Heart left ventricle (tissue), 16 donors: ENCODE measurements around the gene WARS2. TPM values are rescaled to one million over a fixed set of nuclear protein-coding genes. Genes with fewer than 3 reads are reported as not detected.

ENCODE experiments used
- ATAC-seq, 4 donors: fragments of 200-7000 bp; cut with Tn5 transposase; one replicate each; pipeline ENCODE4 v1.9.1; 2020 to 2022; ENCODE audit warnings: moderate library complexity in 4 of 4, mild to moderate bottlenecking in 3 of 4, moderate number of reproducible peaks in 1 of 4
- DNase-seq, 5 donors: peaks; one replicate each; pipeline ENCODE4 v3.0.0-alpha.2; 2020
- H3K27ac ChIP-seq, 12 donors: fragments of 200-600 bp; sonication (generic) in 4 of 12; one replicate each; pipeline versions ENCODE4 v1.5.0 to v1.8.0; 2016 to 2022; ENCODE audit warnings: mild to moderate bottlenecking in 2 of 12
- H3K27me3 ChIP-seq, 9 donors: fragments of 200-600 bp; sonication (generic) in 2 of 9; one replicate each; pipeline versions ENCODE4 v1.5.1 to v1.8.0; 2016 to 2022; ENCODE audit warnings: mild to moderate bottlenecking in 3 of 9
- H3K36me3 ChIP-seq, 9 donors: fragments of 200-600 bp; sonication (generic) in 2 of 9; one replicate each; pipeline versions ENCODE4 v1.5.0 to v1.8.0; 2018 to 2022; ENCODE audit warnings: mild to moderate bottlenecking in 2 of 9
- H3K4me1 ChIP-seq, 12 donors: fragments of 200-600 bp; sonication (generic) in 4 of 12; one replicate each; pipeline versions ENCODE4 v1.5.0 to v1.8.0; 2016 to 2022; ENCODE audit warnings: mild to moderate bottlenecking in 3 of 12
- H3K4me3 ChIP-seq, 12 donors: fragments of 200-600 bp; sonication (generic) in 4 of 12; one replicate each; pipeline versions ENCODE4 v1.5.0 to v1.8.0; 2017 to 2022; ENCODE audit warnings: mild to moderate bottlenecking in 9 of 12, moderate library complexity in 4 of 12
- H3K9me3 ChIP-seq, 12 donors: fragments of 200-600 bp; sonication (generic) in 4 of 12; one replicate each; pipeline versions ENCODE4 v1.5.0 to v1.8.0; 2016 to 2022; ENCODE audit warnings: mild to moderate bottlenecking in 1 of 12
- POLR2A ChIP-seq, 2 donors: fragments of 450-650 bp; IDR thresholded peaks; one replicate each; pipeline ENCODE4 v1.6.1; 2017; ENCODE audit warnings: antibody characterized with exemption in 2 of 2, mild to moderate bottlenecking in 2 of 2, moderate library complexity in 2 of 2
- WGBS, 4 donors: extraction: QIAGEN DNeasy Blood & Tissue Kit in 2 of 4; methylation state at CpG; one replicate each; pipeline versions ENCODE4 v1.1.5 to v1.1.7; 2013 to 2018; 5-methylcytosine and 5-hydroxymethylcytosine counted together
- intact Hi-C, 10 donors: fragments of 100-400 bp; cut with DNase I; formaldehyde crosslinking; loops; one replicate each; pipeline versions ENCODE4 v1.11.1 to v1.14.2; 2022
- polyA plus RNA-seq, 2 donors: library from polyadenylated mRNA; stranded (reverse); fragments of 200-250 nt; gene quantifications; one replicate each; pipeline ENCODE4 v1.2.3, GENCODE V29; 2013
- total RNA-seq, 9 donors: library from RNA; depleted of rRNA in 2 of 9; stranded (reverse); fragments of >200 nt in 2 of 9; fragmentation: NEBNext Ultra II Directional in 3 of 9; extraction: Animal tissue kit (Norgen Biotek cat#: 25700) in 3 of 9; gene quantifications; one replicate each; pipeline versions ENCODE4 v1.1.0 to v1.2.4, GENCODE V29; 2016 to 2023
- TF ChIP-seq, protein P1 (sequence below), 12 donors: fragments of 200-600 bp; sonication (generic) in 4 of 12; IDR thresholded peaks; one replicate each; pipeline versions ENCODE4 v1.5.0 to v1.8.0; 2018 to 2022; ENCODE audit warnings: antibody characterized with exemption in 12 of 12, mild to moderate bottlenecking in 5 of 12
- donor health status: ischemic (EF 13 %, LVEDD 7.1; RV severe dilation, severe dysfunction).
- donor health status: healthy with polysubstance abuse.
- donor health status: DM: no; HTN: yes; CAD: no.
- donor health status: DM: no; HTN: no; CAD: no.
- donor health status: ischemic (EF 25% LVEDD 6.9; RV normal size, moderate dysfunction).
- donor health status: ischemic (EF 25% LVEDD 5.7; RV mildly dilated, moderate dysfunction).
- donor health status: healthy.
- donor health status: DM: yes; HTN: yes; CAD: no.
- donor health status: ischemic (EF 35%, LVEDD 5.7; RV mildly dilated, moderate dysfunction).
- donor health status: nonischemic (EF 11% LVEDD 7.7; RV severe dilation, severe dysfunction).
- donor health status: DM: yes; HTN: yes; CAD: no.
- donor health status: PGD.
- donor health status: ischemic (EF 29% LVEDD 5.4; RV normal size, mild dysfunction).
- donor health status: nonischemic (EF 23%, LVEDD 6.1; RV moderate dilation, normal function).

WARS2 gene
- total and polyA plus RNA-seq, 11 donors: 3.9 to 15.5 (median 11.9) TPM

DNA sequence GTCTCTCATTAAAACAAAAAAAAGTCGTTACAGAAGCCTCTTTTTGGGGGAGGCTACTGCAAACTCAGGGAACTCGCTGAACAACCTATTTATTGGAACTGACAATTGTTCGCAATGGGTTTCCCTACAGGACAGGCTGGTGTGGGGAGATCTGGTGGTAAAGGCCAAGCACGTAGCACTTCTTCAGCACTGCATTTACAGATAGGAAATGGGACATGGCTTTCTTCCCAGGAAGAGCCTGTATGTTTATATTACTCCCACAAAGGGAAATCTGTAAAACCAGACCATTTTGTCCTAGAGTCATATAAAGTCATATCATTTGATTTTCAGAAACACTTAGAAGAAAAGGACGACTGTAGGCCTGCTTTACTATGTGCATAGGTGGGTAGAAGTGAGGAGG lies 113.5 kb downstream of the WARS2 start:
- DNase-seq: no peak
- ATAC-seq: no peak
- no peak overlapping the region for H3K27ac ChIP-seq
- no peaks in the 10 kb centered on the region for H3K27me3 ChIP-seq
- no peaks in the 10 kb centered on the region for H3K9me3 ChIP-seq
- intact Hi-C loops: no loop called here
- TF ChIP-seq POLR2A (IDR thresholded peaks at IDR 0.05): no peak
- TF ChIP-seq, protein P1, sequence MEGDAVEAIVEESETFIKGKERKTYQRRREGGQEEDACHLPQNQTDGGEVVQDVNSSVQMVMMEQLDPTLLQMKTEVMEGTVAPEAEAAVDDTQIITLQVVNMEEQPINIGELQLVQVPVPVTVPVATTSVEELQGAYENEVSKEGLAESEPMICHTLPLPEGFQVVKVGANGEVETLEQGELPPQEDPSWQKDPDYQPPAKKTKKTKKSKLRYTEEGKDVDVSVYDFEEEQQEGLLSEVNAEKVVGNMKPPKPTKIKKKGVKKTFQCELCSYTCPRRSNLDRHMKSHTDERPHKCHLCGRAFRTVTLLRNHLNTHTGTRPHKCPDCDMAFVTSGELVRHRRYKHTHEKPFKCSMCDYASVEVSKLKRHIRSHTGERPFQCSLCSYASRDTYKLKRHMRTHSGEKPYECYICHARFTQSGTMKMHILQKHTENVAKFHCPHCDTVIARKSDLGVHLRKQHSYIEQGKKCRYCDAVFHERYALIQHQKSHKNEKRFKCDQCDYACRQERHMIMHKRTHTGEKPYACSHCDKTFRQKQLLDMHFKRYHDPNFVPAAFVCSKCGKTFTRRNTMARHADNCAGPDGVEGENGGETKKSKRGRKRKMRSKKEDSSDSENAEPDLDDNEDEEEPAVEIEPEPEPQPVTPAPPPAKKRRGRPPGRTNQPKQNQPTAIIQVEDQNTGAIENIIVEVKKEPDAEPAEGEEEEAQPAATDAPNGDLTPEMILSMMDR (IDR thresholded peaks at IDR 0.05): no peak
- H3K4me1 ChIP-seq: no peaks in the 10 kb centered on the region
- H3K4me3 ChIP-seq: no peak overlapping the region
- WGBS, 4 donors: 81 to 87% (median 84%) methylated on average over 5 of the region's 5 CpGs
- peaks cover 0 to 7% (median 3%) of the 10 kb centered on the region in 9 donors for H3K36me3 ChIP-seq

DNA sequence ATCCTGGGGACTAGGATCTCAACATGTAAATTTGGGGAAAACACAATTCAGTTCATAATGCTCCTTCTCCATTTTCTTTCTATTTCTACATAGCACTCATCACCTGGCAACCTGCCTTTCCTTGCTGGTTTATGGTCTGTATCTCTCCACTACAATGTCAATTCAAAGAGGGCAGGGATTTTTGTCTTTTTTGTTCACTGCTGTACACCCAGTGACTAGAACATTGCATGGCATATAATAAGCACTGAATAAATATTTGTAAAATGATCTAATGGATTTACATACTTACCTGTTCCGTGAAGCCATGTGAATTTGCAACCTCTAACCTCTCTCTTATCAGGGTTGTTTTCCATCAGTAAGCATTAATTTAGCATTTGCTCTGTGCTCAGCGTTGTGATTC lies 124.9 kb downstream of the WARS2 start:
- Histone ChIP-seq H3K4me3 (no peak overlapping the region), H3K9me3 (no peaks in the 10 kb centered on the region), H3K36me3 (no peaks in the 10 kb centered on the region), H3K27me3 (peaks cover 0 to 2% (median 0%) of the 10 kb centered on the region in 9 donors), H3K4me1 (no peaks in the 10 kb centered on the region), H3K27ac (no peak overlapping the region)
- no peak for TF ChIP-seq POLR2A (IDR thresholded peaks at IDR 0.05)
- TF ChIP-seq, protein P1 (IDR thresholded peaks at IDR 0.05): no peak
- ATAC-seq: no peak
- DNase-seq: no peak
- intact Hi-C loops: loop anchor here in 1 of 10 donors (10.0 kb wide), 1 partner anchor 861 kb away; no protein-coding TSS in a partner anchor
- WGBS, 4 donors: 94 to 98% (median 96%) methylated on average over 2 of the region's 2 CpGs

DNA sequence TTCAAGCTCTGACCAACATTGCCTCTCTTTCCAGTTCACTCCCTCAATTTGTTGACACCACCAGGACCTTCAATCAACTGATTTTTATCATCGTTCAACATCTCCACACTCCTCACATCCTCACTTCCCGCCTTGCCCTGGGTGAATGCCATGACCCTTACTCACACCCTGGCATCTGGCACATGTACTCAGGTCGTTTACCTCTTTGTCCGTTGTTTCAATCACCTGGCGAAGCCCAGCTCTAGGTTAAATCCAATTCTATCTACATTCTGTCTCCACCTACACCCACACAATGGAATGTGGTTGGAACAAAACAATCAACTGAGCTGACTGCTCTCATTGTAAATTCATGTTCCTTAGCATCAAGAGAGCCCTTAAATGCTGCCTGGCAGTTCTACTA lies 128.1 kb downstream of the WARS2 start:
- TF ChIP-seq, protein P1 (IDR thresholded peaks at IDR 0.05): no peak
- TF ChIP-seq POLR2A (IDR thresholded peaks at IDR 0.05): no peak
- H3K36me3 ChIP-seq: no peaks in the 10 kb centered on the region
- H3K9me3 ChIP-seq: no peaks in the 10 kb centered on the region
- H3K4me1 ChIP-seq: peaks cover 0 to 19% (median 11%) of the 10 kb centered on the region in 12 donors
- ATAC-seq: no peak
- no peak for DNase-seq
- H3K27ac ChIP-seq: no peak overlapping the region
- H3K27me3 ChIP-seq: peaks cover 8 to 31% (median 16%) of the 10 kb centered on the region in 9 donors
- H3K4me3 ChIP-seq: no peak overlapping the region
- intact Hi-C loops: loop anchor here in 3 of 10 donors (5.0 to 10.0 kb wide), 3 partner anchors 785 to 858 kb away; no protein-coding TSS in a partner anchor
- WGBS, 4 donors: 72 to 85% (median 80%) methylated on average over 5 of the region's 5 CpGs

DNA sequence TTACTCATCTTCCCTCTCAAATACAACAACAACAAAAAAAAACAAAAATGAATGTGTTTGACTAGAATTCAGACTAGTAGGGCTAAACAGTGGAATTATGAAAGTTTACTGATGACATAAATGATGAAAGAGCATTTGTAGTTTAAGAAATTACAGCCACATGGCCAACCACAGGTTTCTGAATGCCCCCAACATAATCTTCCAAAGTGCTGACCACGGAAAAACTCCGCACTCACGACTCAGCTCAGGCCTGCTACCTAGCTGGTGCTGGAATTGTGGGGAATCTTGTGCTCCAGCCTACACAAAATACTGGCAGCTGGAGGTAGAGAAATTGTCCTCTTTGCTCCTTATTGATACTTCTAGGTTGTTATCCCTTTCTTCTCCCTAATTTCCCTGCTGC lies 128.7 kb downstream of the WARS2 start:
- no peak for DNase-seq
- intact Hi-C loops: loop anchor here in 3 of 10 donors (5.0 to 10.0 kb wide), 3 partner anchors 784 to 857 kb away; no protein-coding TSS in a partner anchor
- no peaks in the 10 kb centered on the region for H3K36me3 ChIP-seq
- no peak for TF ChIP-seq POLR2A (IDR thresholded peaks at IDR 0.05)
- TF ChIP-seq, protein P1 (IDR thresholded peaks at IDR 0.05): no peak
- H3K9me3 ChIP-seq: no peaks in the 10 kb centered on the region
- peaks cover 14 to 38% (median 23%) of the 10 kb centered on the region in 9 donors for H3K27me3 ChIP-seq
- no peak overlapping the region for H3K27ac ChIP-seq
- peaks cover 0 to 26% (median 15%) of the 10 kb centered on the region in 12 donors for H3K4me1 ChIP-seq
- H3K4me3 ChIP-seq: no peak overlapping the region
- 90 to 94% (median 92%) methylated on average over 3 of the region's 3 CpGs for WGBS, 4 donors
- ATAC-seq: no peak
